K562 (cell line): ENCODE measurements around the gene SLC6A16.
"Not testable (repeated sequence)": the region's sequence is repeated elsewhere in the genome, so short reads cannot be mapped to it uniquely, and the experiment has no call there.

Source experiments
- FOS ChIP-seq: IDR thresholded peaks from 3 replicates; pipeline ENCODE4 v1.6.1; 2011; ENCODE audit not compliant: insufficient read length; ENCODE audit errors: extremely low read depth
- SIN3A ChIP-seq, 2 experiments: fragments of 150-350 bp in 1 of 2; IDR thresholded peaks; 2 replicates each; pipeline ENCODE4 v1.6.1; 2011 to 2016; ENCODE audit warnings: borderline replicate concordance in 2 of 2, low read depth in 2 of 2, low read length in 2 of 2, mild to moderate bottlenecking in 2 of 2, moderate library complexity in 2 of 2; ENCODE audit not compliant: control insufficient read depth in 1 of 2
- TF ChIP-seq, protein P1 (sequence below), 3 experiments: IDR thresholded peaks in 2 of 3; conservative IDR thresholded peaks in 1 of 3; 2 replicates each; pipeline ENCODE4 v1.5.1; 2011 to 2012; ENCODE audit warnings: low read length in 3 of 3, mild to moderate bottlenecking in 3 of 3, control low read depth in 2 of 3, improper control_type of control experiment in 1 of 3, inconsistent platforms in 1 of 3, low read depth in 1 of 3, mixed read lengths in 1 of 3, moderate library complexity in 1 of 3; ENCODE audit not compliant: insufficient read depth in 2 of 3

DNA sequence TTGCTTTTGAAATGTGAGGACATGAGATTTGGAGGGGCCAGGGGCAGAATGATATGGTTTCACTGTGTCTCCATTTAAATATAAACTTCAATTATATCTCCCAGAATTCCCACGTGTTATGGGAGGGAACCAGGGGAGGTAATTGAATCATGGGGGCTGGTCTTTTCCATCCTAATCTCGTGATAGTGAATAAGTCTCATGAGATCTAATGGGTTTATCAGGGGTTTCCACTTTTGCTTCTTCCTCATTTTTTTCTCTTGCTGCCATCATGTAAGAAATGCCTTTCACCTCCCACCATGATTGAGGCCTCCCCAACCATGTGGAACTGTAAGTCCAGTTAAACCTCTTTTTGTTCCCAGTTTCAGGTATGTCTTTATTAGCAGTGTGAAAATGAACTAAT is 35.7 kb downstream of the SLC6A16 start:
- not testable (repeated sequence) for TF ChIP-seq FOS; SIN3A (IDR thresholded peaks at IDR 0.05; ENCODE audit: borderline replicate concordance in 2 of 2, control insufficient read depth in 1 of 2, low read depth in 2 of 2, low read length in 2 of 2)
- TF ChIP-seq, protein P1, sequence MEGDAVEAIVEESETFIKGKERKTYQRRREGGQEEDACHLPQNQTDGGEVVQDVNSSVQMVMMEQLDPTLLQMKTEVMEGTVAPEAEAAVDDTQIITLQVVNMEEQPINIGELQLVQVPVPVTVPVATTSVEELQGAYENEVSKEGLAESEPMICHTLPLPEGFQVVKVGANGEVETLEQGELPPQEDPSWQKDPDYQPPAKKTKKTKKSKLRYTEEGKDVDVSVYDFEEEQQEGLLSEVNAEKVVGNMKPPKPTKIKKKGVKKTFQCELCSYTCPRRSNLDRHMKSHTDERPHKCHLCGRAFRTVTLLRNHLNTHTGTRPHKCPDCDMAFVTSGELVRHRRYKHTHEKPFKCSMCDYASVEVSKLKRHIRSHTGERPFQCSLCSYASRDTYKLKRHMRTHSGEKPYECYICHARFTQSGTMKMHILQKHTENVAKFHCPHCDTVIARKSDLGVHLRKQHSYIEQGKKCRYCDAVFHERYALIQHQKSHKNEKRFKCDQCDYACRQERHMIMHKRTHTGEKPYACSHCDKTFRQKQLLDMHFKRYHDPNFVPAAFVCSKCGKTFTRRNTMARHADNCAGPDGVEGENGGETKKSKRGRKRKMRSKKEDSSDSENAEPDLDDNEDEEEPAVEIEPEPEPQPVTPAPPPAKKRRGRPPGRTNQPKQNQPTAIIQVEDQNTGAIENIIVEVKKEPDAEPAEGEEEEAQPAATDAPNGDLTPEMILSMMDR (IDR thresholded peaks at IDR 0.05 in 2 of 3, conservative IDR thresholded peaks at IDR 0.05 in 1 of 3; ENCODE audit: insufficient read depth in 2 of 3, low read depth in 1 of 3, low read length in 3 of 3): not testable (repeated sequence)
